ENCODE data around the gene AKT3. TPM values are rescaled to one million over a fixed set of nuclear protein-coding genes. Genes with fewer than 3 reads are reported as not detected.

The AKT3 gene
- total RNA-seq, 4 donors from 2014 or later, result 3.8 to 31.7 (median 8.6) TPM

GRCh38 chr1:243710467-243710866, 139.6 kb downstream of the AKT3 start:
- no peak for TF ChIP-seq POLR2AphosphoS5 (IDR thresholded peaks at IDR 0.05)
- TF ChIP-seq POLR2A (IDR thresholded peaks at IDR 0.05), result no peak
- no peak for TF ChIP-seq EP300 (IDR thresholded peaks at IDR 0.05)
- no peak for TF ChIP-seq CTCF (IDR thresholded peaks at IDR 0.05)
- Histone ChIP-seq H3K9me3 (no peaks in the 10 kb centered on the region), H3K36me3 (no peaks in the 10 kb centered on the region), H3K27me3 (no peaks in the 10 kb centered on the region), H3K4me3 (no peak overlapping the region), H3K27ac (no peak overlapping the region), H3K4me1 (peaks cover 15% of the 10 kb centered on the region)
- 88% methylated on average over 4 of the region's 4 CpGs for WGBS
- DNase-seq (ENCODE audit: low spot score in 2 of 2), result no peak

GRCh38 chr1:243708210-243708609, 141.8 kb downstream of the AKT3 start:
- H3K27ac ChIP-seq, result no peak overlapping the region
- DNase-seq (ENCODE audit: low spot score in 2 of 2), result no peak
- peaks cover 4% of the 10 kb centered on the region for H3K4me1 ChIP-seq
- 83% methylated on average over 3 of the region's 3 CpGs for WGBS
- H3K36me3 ChIP-seq, result no peaks in the 10 kb centered on the region
- H3K9me3 ChIP-seq, result no peaks in the 10 kb centered on the region
- no peak overlapping the region for H3K4me3 ChIP-seq
- no peaks in the 10 kb centered on the region for H3K27me3 ChIP-seq
- no peak for TF ChIP-seq EP300 (IDR thresholded peaks at IDR 0.05)
- TF ChIP-seq POLR2A (IDR thresholded peaks at IDR 0.05), result no peak
- no peak for TF ChIP-seq CTCF (IDR thresholded peaks at IDR 0.05)
- no peak for TF ChIP-seq POLR2AphosphoS5 (IDR thresholded peaks at IDR 0.05)

- DNase-seq (ENCODE audit: low spot score in 2 of 2), result no peak
- H3K4me1 ChIP-seq, result no peaks in the 10 kb centered on the region
- H3K36me3 ChIP-seq, result no peaks in the 10 kb centered on the region
- 96% methylated on average over 2 of the region's 2 CpGs for whole genome bisulfite sequencing
- H3K27ac ChIP-seq, result no peak overlapping the region
- no peaks in the 10 kb centered on the region for H3K27me3 ChIP-seq
- TF ChIP-seq POLR2AphosphoS5 (IDR thresholded peaks at IDR 0.05) (no peak), EP300 (IDR thresholded peaks at IDR 0.05) (no peak), POLR2A (IDR thresholded peaks at IDR 0.05) (no peak), CTCF (IDR thresholded peaks at IDR 0.05) (no peak)
- H3K4me3 ChIP-seq, result no peak overlapping the region
- no peaks in the 10 kb centered on the region for H3K9me3 ChIP-seq
Measured at GRCh38 chr1:243706563-243706962, 143.5 kb downstream of the AKT3 start.

- DNase-seq (ENCODE audit: low spot score in 2 of 2), result no peak
- H3K27ac ChIP-seq, result no peak overlapping the region
- no peaks in the 10 kb centered on the region for H3K36me3 ChIP-seq
- H3K9me3 ChIP-seq, result no peaks in the 10 kb centered on the region
- H3K27me3 ChIP-seq, result no peaks in the 10 kb centered on the region
- no peak for TF ChIP-seq EP300 (IDR thresholded peaks at IDR 0.05)
- TF ChIP-seq CTCF (IDR thresholded peaks at IDR 0.05), result no peak
- TF ChIP-seq POLR2AphosphoS5 (IDR thresholded peaks at IDR 0.05), result no peak
- no peak for TF ChIP-seq POLR2A (IDR thresholded peaks at IDR 0.05)
- 83% methylated on average over 4 of the region's 4 CpGs for WGBS
- H3K4me3 ChIP-seq, result no peak overlapping the region
- no peaks in the 10 kb centered on the region for H3K4me1 ChIP-seq
Measured at GRCh38 chr1:243705585-243705984, 144.5 kb downstream of the AKT3 start.

GRCh38 chr1:243701872-243702271, 148.2 kb downstream of the AKT3 start:
- DNase-seq (ENCODE audit: low spot score in 2 of 2), result no peak
- Histone ChIP-seq H3K4me1 (no peaks in the 10 kb centered on the region), H3K9me3 (no peaks in the 10 kb centered on the region), H3K27me3 (no peaks in the 10 kb centered on the region), H3K36me3 (no peaks in the 10 kb centered on the region), H3K27ac (no peak overlapping the region), H3K4me3 (no peak overlapping the region)
- WGBS, result 92% methylated on average over 3 of the region's 3 CpGs
- TF ChIP-seq EP300 (IDR thresholded peaks at IDR 0.05) (no peak), CTCF (IDR thresholded peaks at IDR 0.05) (no peak), POLR2AphosphoS5 (IDR thresholded peaks at IDR 0.05) (no peak), POLR2A (IDR thresholded peaks at IDR 0.05) (no peak)

Measured in suprapubic skin (tissue), 4 donors.